ENCODE measurements around the gene GNG10. TPM values are rescaled to one million over a fixed set of nuclear protein-coding genes. Genes with fewer than 3 reads are reported as not detected.

The GNG10 gene
- total RNA-seq, 2 donors from 2014 or later = 66.1 to 93.1 TPM

DNA sequence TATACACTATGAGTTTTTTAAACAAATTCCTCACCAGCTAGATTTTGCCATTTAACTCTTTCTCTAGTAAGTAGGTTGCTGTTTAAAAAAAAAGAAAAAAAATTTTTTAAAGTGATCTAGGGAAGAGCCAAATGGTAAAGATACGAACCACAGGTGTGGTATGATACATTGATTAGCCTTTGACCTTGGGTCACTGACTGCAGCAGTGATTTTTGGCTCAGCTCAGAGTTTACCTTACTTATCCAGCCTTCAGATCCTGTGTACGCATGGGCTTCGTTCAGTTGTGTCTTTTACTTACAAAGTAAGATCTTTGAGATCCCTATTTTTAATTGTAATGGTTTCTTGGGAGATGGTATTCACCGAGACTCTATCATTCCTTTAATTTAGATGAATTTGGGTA, 12.4 kb upstream of the GNG10 start:
- ATAC-seq (ENCODE audit: insufficient number of reproducible peaks, low FRiP score, low read depth) (no peak), DNase-seq (ENCODE audit: low spot score) (no peak)
- Histone ChIP-seq H3K4me1 (ENCODE audit: control insufficient read depth in 1 of 2, low read depth in 2 of 2) (no peaks in the 10 kb centered on the region), H3K27ac (no peak overlapping the region), H3K4me3 (no peak overlapping the region), H3K36me3 (no peaks in the 10 kb centered on the region), H3K27me3 (replicated peaks; ENCODE audit: insufficient read depth) (no peaks in the 10 kb centered on the region), H3K9me3 (no peaks in the 10 kb centered on the region)
- TF ChIP-seq, protein P1, sequence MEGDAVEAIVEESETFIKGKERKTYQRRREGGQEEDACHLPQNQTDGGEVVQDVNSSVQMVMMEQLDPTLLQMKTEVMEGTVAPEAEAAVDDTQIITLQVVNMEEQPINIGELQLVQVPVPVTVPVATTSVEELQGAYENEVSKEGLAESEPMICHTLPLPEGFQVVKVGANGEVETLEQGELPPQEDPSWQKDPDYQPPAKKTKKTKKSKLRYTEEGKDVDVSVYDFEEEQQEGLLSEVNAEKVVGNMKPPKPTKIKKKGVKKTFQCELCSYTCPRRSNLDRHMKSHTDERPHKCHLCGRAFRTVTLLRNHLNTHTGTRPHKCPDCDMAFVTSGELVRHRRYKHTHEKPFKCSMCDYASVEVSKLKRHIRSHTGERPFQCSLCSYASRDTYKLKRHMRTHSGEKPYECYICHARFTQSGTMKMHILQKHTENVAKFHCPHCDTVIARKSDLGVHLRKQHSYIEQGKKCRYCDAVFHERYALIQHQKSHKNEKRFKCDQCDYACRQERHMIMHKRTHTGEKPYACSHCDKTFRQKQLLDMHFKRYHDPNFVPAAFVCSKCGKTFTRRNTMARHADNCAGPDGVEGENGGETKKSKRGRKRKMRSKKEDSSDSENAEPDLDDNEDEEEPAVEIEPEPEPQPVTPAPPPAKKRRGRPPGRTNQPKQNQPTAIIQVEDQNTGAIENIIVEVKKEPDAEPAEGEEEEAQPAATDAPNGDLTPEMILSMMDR (IDR thresholded peaks at IDR 0.05) = no peak

DNA sequence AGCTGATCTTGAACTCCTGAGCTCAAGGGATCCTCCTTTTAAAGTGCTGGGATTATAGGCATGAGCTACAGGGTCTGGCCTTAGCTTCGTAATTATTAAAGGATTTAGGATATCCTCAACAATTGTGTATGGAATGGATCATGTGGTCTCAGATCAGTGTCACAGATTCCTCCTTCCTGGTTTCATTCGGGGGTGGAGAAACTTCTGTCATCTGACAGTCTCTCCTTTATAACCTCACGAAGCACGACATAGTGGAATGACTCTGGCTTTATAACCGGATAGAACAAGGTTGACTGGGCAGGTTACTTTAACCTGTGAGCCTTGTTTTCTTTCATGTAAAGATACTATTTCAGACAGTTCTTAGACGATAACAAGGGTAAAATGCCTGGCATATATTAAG, 4.4 kb upstream of the GNG10 start:
- Histone ChIP-seq H3K9me3 (no peaks in the 10 kb centered on the region), H3K27me3 (replicated peaks; ENCODE audit: insufficient read depth) (no peaks in the 10 kb centered on the region), H3K4me3 (no peak overlapping the region), H3K4me1 (ENCODE audit: control insufficient read depth in 1 of 2, low read depth in 2 of 2) (no peaks in the 10 kb centered on the region), H3K36me3 (no peaks in the 10 kb centered on the region), H3K27ac (no peak overlapping the region)
- DNase-seq (ENCODE audit: low spot score) = no peak
- TF ChIP-seq, protein P1 (IDR thresholded peaks at IDR 0.05) = no peak
- ATAC-seq (ENCODE audit: insufficient number of reproducible peaks, low FRiP score, low read depth) = no peak

DNA sequence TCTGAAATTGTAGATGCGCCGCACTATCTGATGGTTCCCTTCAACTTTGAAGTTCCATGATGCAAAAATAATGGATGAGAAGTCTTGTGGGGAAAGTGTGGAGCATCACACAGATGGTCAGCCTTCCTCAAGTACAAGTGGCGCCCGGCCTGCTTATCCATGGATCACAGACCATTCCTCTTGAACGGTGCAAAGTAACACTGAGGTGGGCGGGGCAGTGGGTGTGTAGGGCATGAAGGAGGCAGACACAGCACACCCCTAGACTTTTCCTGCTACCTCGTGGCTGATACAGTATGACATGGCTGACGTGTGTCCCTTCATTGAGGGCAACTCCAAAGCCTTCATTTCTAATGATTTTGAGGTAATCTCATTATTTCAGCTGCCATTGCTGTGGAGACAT, 2.5 kb upstream of the GNG10 start:
- no peak for DNase-seq (ENCODE audit: low spot score)
- no peak for ATAC-seq (ENCODE audit: insufficient number of reproducible peaks, low FRiP score, low read depth)
- no peaks in the 10 kb centered on the region for H3K9me3 ChIP-seq

DNA sequence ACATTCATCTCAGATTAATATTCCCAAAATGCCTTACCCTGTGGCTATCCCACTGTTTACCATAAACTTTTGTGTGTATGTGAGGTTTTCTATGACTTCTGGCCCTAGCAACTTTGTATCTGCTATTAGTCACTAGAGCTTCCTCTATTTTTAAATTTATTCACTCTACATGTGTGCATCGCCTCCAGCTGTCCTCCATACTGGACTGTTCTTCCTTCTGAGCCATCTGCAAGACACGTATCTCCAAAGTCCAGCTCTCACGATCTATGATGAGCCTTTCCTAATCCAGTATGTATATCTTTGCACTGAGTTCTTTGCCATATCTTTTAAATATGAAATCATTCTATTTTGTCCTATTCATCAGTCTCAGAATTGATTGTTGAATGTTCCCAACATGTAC, 1.7 kb upstream of the GNG10 start:
- no peak for ATAC-seq (ENCODE audit: insufficient number of reproducible peaks, low FRiP score, low read depth)
- Histone ChIP-seq H3K27me3 (replicated peaks; ENCODE audit: insufficient read depth) (no peaks in the 10 kb centered on the region), H3K4me1 (ENCODE audit: control insufficient read depth in 1 of 2, low read depth in 2 of 2) (peaks cover 4 to 16% of the 10 kb centered on the region in 2 donors), H3K9me3 (no peaks in the 10 kb centered on the region), H3K36me3 (no peaks in the 10 kb centered on the region), H3K27ac (no peak overlapping the region), H3K4me3 (no peak overlapping the region)
- TF ChIP-seq, protein P1 (IDR thresholded peaks at IDR 0.05) = no peak
- no peak for DNase-seq (ENCODE audit: low spot score)

More for the DNA sequence above, 2.5 kb upstream of the GNG10 start:
- no peak overlapping the region for H3K4me3 ChIP-seq
- peaks cover 4 to 16% of the 10 kb centered on the region in 2 donors for H3K4me1 ChIP-seq (ENCODE audit: control insufficient read depth in 1 of 2, low read depth in 2 of 2)
- no peaks in the 10 kb centered on the region for H3K27me3 ChIP-seq (replicated peaks; ENCODE audit: insufficient read depth)
- H3K36me3 ChIP-seq = no peaks in the 10 kb centered on the region
- no peak overlapping the region for H3K27ac ChIP-seq
- TF ChIP-seq, protein P1 (IDR thresholded peaks at IDR 0.05) = no peak

DNA sequence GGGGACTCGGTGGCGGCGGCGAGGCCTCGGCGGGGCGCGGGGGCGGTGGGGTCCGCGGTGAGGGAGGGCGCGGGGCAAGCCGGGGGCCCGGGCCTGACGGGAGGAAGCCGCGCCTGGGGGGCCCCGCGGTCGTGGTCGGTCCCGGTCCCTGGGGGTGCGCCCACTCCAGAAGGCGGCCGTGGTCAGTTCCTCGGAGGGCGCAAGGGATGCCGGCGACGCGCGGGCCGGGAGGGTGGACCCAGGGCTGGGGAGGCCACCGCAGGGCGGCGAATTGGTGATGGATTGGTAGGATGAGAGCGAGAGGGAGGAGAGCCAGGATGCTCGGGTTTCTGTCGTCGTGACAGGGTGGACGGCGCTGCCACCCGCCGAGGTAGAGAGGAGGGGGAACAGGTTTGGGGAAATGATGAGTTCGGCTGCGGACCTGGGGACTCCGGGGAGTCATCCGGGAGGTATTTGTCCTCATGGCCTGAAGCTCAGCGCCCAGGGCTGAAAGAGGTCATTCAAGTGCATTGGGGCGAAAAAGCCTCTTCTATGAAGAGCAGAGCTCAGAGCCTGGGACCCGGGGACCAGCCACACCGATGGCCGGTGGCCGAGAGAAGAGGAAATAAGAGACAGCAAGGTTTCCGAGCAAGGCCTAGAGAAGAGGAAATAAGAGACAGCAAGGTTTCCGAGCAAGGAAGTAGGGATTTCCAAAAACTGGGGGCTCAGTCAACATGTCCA, 557 bp downstream of the GNG10 start:
- no peaks in the 10 kb centered on the region for H3K9me3 ChIP-seq
- H3K36me3 ChIP-seq = no peaks in the 10 kb centered on the region
- H3K27me3 ChIP-seq (replicated peaks; ENCODE audit: insufficient read depth) = no peaks in the 10 kb centered on the region
- peak overlapping the region; percentile 6 to 31 for H3K27ac ChIP-seq
- ATAC-seq (ENCODE audit: insufficient number of reproducible peaks, low FRiP score, low read depth) (peak; percentile 21), DNase-seq (ENCODE audit: low spot score) (peak; percentile 5)
- TF ChIP-seq, protein P1 (IDR thresholded peaks at IDR 0.05) = no peak
- H3K4me3 ChIP-seq = peak overlapping the region; percentile 93
- peaks cover 4 to 16% of the 10 kb centered on the region in 2 donors for H3K4me1 ChIP-seq (ENCODE audit: control insufficient read depth in 1 of 2, low read depth in 2 of 2)

All from thoracic aorta (tissue), 2 donors.